Stimulated activated CD4-positive, alpha-beta T cell treated with anti-CD3 and anti-CD28 coated beads, Interleukin-1b, Interleukin-23, amount 100 ng/mL, for 4 hours (primary cell): ENCODE data around the gene MSL1.

Experiments
- DNase-seq, 2 donors: peaks; one replicate each; pipeline ENCODE4 v3.0.0-alpha.2; 2020; ENCODE audit warnings: low read depth in 2 of 2

MSL1 gene

GRCh38 chr17:40174514-40174913 lies 52.7 kb downstream of the MSL1 start:
- no peak for DNase-seq

GRCh38 chr17:40175928-40176753 lies 54.4 kb downstream of the MSL1 start:
- DNase-seq = no peak

- DNase-seq = no peak
Measured at GRCh38 chr17:40176754-40177110, 55.0 kb downstream of the MSL1 start.

GRCh38 chr17:40177275-40177874 lies 55.6 kb downstream of the MSL1 start, which contains the start of gene RAPGEFL1:
RAPGEFL1 (plus strand) TSS chr17:40177470; CDS start chr17:40177862, 392 bp downstream.
- peak; percentile 88 to 89 for DNase-seq

- DNase-seq = no peak
Measured at GRCh38 chr17:40178021-40178601, 56.3 kb downstream of the MSL1 start.

- no peak for DNase-seq
Measured at GRCh38 chr17:40178660-40179059, 56.9 kb downstream of the MSL1 start.

- DNase-seq = no peak
Measured at GRCh38 chr17:40179923-40180659, 58.3 kb downstream of the MSL1 start.

- DNase-seq = no peak
Measured at GRCh38 chr17:40180694-40181093, 58.9 kb downstream of the MSL1 start.

- DNase-seq = no peak
Measured at GRCh38 chr17:40181205-40181604, 59.4 kb downstream of the MSL1 start.

- DNase-seq = no peak
Measured at GRCh38 chr17:40182606-40183005, 60.8 kb downstream of the MSL1 start.
